Osteoblast (primary cell): ENCODE measurements around the gene MUC2. TPM values are rescaled to one million over a fixed set of nuclear protein-coding genes. Genes with fewer than 3 reads are reported as not detected.
A peak's percentile ranks its signal among the peaks of the same experiment; 100 is the strongest.

Experiments
- DNase-seq: peaks from one replicate; pipeline ENCODE4 v3.0.0; 2011; ENCODE audit warnings: low spot score, mixed read lengths; ENCODE audit not compliant: insufficient read length; ENCODE audit errors: missing footprints
- H2AFZ ChIP-seq: 2 replicates; pipeline ENCODE4 v1.6.0; 2011; ENCODE audit warnings: mild to moderate bottlenecking, low read length
- H3K27ac ChIP-seq: 2 replicates; pipeline ENCODE4 v1.5.1; 2011; ENCODE audit warnings: mild to moderate bottlenecking, low read depth, low read length, moderate library complexity
- H3K27me3 ChIP-seq: 2 replicates; pipeline ENCODE4 v1.6.0; 2012; ENCODE audit warnings: mild to moderate bottlenecking, control low read depth, inconsistent platforms, low read length, moderate library complexity; ENCODE audit not compliant: insufficient read depth
- H3K36me3 ChIP-seq: 2 replicates; pipeline ENCODE4 v1.5.1; 2011; ENCODE audit warnings: mild to moderate bottlenecking, low read length, control low read depth, moderate library complexity; ENCODE audit not compliant: insufficient read depth
- H3K4me1 ChIP-seq: 2 replicates; pipeline ENCODE4 v1.5.1; 2011; ENCODE audit warnings: mild to moderate bottlenecking, low read length, control low read depth, moderate library complexity; ENCODE audit not compliant: insufficient read depth
- H3K4me2 ChIP-seq: 2 replicates; pipeline ENCODE4 v1.6.0; 2011; ENCODE audit warnings: mild to moderate bottlenecking, low read length; ENCODE audit not compliant: insufficient read depth
- H3K4me3 ChIP-seq: fragments of 200-600 bp; sonication (generic); 3 replicates; pipeline ENCODE4 v1.5.1; 2012; ENCODE audit warnings: mild to moderate bottlenecking, low read length, inconsistent platforms; ENCODE audit not compliant: insufficient read depth
- H3K79me2 ChIP-seq: 2 replicates; pipeline ENCODE4 v1.6.0; 2012; ENCODE audit warnings: mild to moderate bottlenecking, low read length, control low read depth, inconsistent platforms; ENCODE audit not compliant: insufficient read depth
- H3K9me3 ChIP-seq: 2 replicates; pipeline ENCODE4 v1.5.1; 2011; ENCODE audit warnings: low read depth, low read length, control low read depth
- H4K20me1 ChIP-seq: 2 replicates; pipeline ENCODE4 v1.6.0; 2012; ENCODE audit warnings: mild to moderate bottlenecking, low read length, control low read depth; ENCODE audit not compliant: insufficient read depth
- CTCF ChIP-seq: IDR thresholded peaks from 2 replicates; pipeline ENCODE4 v1.5.1; 2011; ENCODE audit warnings: mild to moderate bottlenecking, low read depth, low read length, moderate library complexity; ENCODE audit errors: extremely low read depth
- total RNA-seq: library from RNA; depleted of rRNA; stranded (reverse); fragments of >200 nt; gene quantifications from 2 replicates; pipeline ENCODE4 v1.2.3, GENCODE V29; 2012

Gene MUC2
- total RNA-seq, 1 donor = not detected

- Histone ChIP-seq H4K20me1 (no peaks in the 10 kb centered on the region), H3K9me3 (no peaks in the 10 kb centered on the region), H3K4me2 (no peak overlapping the region), H3K36me3 (no peaks in the 10 kb centered on the region), H2AFZ (no peak overlapping the region), H3K27ac (no peak overlapping the region), H3K4me1 (peaks cover 3% of the 10 kb centered on the region), H3K4me3 (no peak overlapping the region), H3K79me2 (no peaks in the 10 kb centered on the region), H3K27me3 (no peaks in the 10 kb centered on the region)
- TF ChIP-seq CTCF = no peak
- DNase-seq = peak; percentile 85
These were observed 752 bp downstream of the MUC2 start for GRCh38 chr11:1075341-1075911.

GRCh38 chr11:1076061-1076665 is 1.5 kb downstream of the MUC2 start:
- Histone ChIP-seq H2AFZ (no peak overlapping the region), H3K27me3 (no peaks in the 10 kb centered on the region), H3K36me3 (no peaks in the 10 kb centered on the region)

GRCh38 chr11:1077033-1077416 is 2.4 kb downstream of the MUC2 start:
- Histone ChIP-seq H3K27me3 (no peaks in the 10 kb centered on the region), H4K20me1 (no peaks in the 10 kb centered on the region), H3K79me2 (no peaks in the 10 kb centered on the region), H3K4me3 (no peak overlapping the region), H3K36me3 (no peaks in the 10 kb centered on the region), H3K4me2 (no peak overlapping the region), H3K9me3 (no peaks in the 10 kb centered on the region), H3K27ac (no peak overlapping the region), H2AFZ (no peak overlapping the region), H3K4me1 (peaks cover 3% of the 10 kb centered on the region)
- DNase-seq = peak; percentile 52
- TF ChIP-seq CTCF = no peak

More at GRCh38 chr11:1076061-1076665, 1.5 kb downstream of the MUC2 start:
- no peak overlapping the region for H3K4me2 ChIP-seq
- H3K9me3 ChIP-seq = no peaks in the 10 kb centered on the region
- H3K79me2 ChIP-seq = no peaks in the 10 kb centered on the region
- no peaks in the 10 kb centered on the region for H4K20me1 ChIP-seq
- peaks cover 3% of the 10 kb centered on the region for H3K4me1 ChIP-seq
- H3K4me3 ChIP-seq = no peak overlapping the region
- peak; percentile 74 for DNase-seq
- no peak overlapping the region for H3K27ac ChIP-seq
- no peak for TF ChIP-seq CTCF

GRCh38 chr11:1077417-1078119 is 2.9 kb downstream of the MUC2 start:
- Histone ChIP-seq H3K4me2 (no peak overlapping the region), H2AFZ (no peak overlapping the region), H3K36me3 (no peaks in the 10 kb centered on the region), H3K9me3 (no peaks in the 10 kb centered on the region), H3K27me3 (no peaks in the 10 kb centered on the region), H4K20me1 (no peaks in the 10 kb centered on the region), H3K4me3 (no peak overlapping the region), H3K4me1 (peaks cover 3% of the 10 kb centered on the region), H3K27ac (no peak overlapping the region), H3K79me2 (no peaks in the 10 kb centered on the region)
- peak; percentile 72 for DNase-seq
- TF ChIP-seq CTCF = no peak
